Glutamatergic neuron (in vitro differentiated cells): ENCODE data around the gene GLTP. TPM values are rescaled to one million over a fixed set of nuclear protein-coding genes. Genes with fewer than 3 reads are reported as not detected.

Experiments
- DNase-seq: peaks from one replicate; pipeline ENCODE4 v3.0.0; 2022
- H3K27ac Mint-ChIP-seq: one replicate; pipeline ENCODE4 v1.8.0; 2020; ENCODE audit warnings: mild to moderate bottlenecking, mixed read lengths, inconsistent platforms; ENCODE audit not compliant: unreplicated experiment
- H3K27me3 Mint-ChIP-seq: one replicate; pipeline ENCODE4 v1.8.0; 2020; ENCODE audit warnings: mild to moderate bottlenecking, moderate library complexity, mixed read lengths, inconsistent platforms; ENCODE audit not compliant: unreplicated experiment
- H3K36me3 Mint-ChIP-seq: one replicate; pipeline ENCODE4 v1.8.0; 2020; ENCODE audit warnings: mild to moderate bottlenecking, mixed read lengths, inconsistent platforms; ENCODE audit not compliant: unreplicated experiment
- H3K4me1 Mint-ChIP-seq: one replicate; pipeline ENCODE4 v1.8.0; 2020; ENCODE audit warnings: mild to moderate bottlenecking, low read depth, mixed read lengths, inconsistent platforms; ENCODE audit not compliant: unreplicated experiment
- H3K4me3 Mint-ChIP-seq: one replicate; pipeline ENCODE4 v1.8.0; 2020; ENCODE audit warnings: mild to moderate bottlenecking, mixed read lengths, inconsistent platforms; ENCODE audit not compliant: unreplicated experiment
- H3K9me3 Mint-ChIP-seq: one replicate; pipeline ENCODE4 v1.8.0; 2020; ENCODE audit warnings: mild to moderate bottlenecking, moderate library complexity, mixed read lengths, inconsistent platforms; ENCODE audit not compliant: unreplicated experiment
- total RNA-seq: library from RNA; stranded (reverse); fragmentation: NEBNext Ultra II Directional; extraction: Animal tissue kit (Norgen Biotek cat#: 25700); gene quantifications from one replicate; pipeline ENCODE4 v1.2.1, GENCODE V29; 2021; ENCODE audit not compliant: unreplicated experiment
- TF ChIP-seq, protein P1 (sequence below): fragments of 200-600 bp; sonication (generic); IDR thresholded peaks from one replicate; pipeline ENCODE4 v1.5.0; 2021; ENCODE audit not compliant: partially characterized antibody, unreplicated experiment

The GLTP gene
- total RNA-seq, 1 donor from 2014 or later: 22.6 TPM

DNA sequence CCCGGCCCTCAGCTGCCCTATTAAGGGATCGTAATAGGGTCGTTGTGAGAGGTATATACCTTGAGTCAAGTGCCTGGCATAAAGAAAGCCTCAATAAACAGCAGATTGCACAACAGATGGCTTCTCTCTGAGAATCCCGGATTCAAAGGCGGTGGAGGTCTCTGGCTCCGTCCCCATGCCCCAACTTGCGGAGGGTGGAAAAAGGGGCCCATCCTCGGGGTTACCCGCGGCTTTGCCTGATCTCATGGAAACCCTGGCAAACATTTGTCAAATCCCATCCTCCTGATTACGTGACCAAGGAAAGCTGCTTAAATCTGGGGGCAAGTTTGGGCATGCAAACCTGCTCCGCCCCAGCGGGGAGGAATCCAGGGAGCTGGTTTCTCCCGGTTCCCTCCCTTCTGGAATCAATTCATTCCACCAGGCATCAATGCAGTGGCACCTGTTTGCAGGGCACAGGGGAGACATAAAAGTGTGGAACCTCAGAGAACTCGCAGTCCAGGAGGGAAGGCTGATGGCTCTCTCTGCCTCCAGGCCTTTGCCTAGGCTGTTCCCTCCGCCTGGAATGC lies 59.4 kb downstream of the GLTP start:
- TF ChIP-seq, protein P1, sequence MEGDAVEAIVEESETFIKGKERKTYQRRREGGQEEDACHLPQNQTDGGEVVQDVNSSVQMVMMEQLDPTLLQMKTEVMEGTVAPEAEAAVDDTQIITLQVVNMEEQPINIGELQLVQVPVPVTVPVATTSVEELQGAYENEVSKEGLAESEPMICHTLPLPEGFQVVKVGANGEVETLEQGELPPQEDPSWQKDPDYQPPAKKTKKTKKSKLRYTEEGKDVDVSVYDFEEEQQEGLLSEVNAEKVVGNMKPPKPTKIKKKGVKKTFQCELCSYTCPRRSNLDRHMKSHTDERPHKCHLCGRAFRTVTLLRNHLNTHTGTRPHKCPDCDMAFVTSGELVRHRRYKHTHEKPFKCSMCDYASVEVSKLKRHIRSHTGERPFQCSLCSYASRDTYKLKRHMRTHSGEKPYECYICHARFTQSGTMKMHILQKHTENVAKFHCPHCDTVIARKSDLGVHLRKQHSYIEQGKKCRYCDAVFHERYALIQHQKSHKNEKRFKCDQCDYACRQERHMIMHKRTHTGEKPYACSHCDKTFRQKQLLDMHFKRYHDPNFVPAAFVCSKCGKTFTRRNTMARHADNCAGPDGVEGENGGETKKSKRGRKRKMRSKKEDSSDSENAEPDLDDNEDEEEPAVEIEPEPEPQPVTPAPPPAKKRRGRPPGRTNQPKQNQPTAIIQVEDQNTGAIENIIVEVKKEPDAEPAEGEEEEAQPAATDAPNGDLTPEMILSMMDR: no peak
- Mint-ChIP-seq H3K4me1 (no peaks in the 10 kb centered on the region), H3K36me3 (no peaks in the 10 kb centered on the region), H3K27me3 (peaks cover 3% of the 10 kb centered on the region), H3K4me3 (no peak overlapping the region), H3K9me3 (peaks cover 3% of the 10 kb centered on the region), H3K27ac (no peak overlapping the region)
- no peak for DNase-seq

DNA sequence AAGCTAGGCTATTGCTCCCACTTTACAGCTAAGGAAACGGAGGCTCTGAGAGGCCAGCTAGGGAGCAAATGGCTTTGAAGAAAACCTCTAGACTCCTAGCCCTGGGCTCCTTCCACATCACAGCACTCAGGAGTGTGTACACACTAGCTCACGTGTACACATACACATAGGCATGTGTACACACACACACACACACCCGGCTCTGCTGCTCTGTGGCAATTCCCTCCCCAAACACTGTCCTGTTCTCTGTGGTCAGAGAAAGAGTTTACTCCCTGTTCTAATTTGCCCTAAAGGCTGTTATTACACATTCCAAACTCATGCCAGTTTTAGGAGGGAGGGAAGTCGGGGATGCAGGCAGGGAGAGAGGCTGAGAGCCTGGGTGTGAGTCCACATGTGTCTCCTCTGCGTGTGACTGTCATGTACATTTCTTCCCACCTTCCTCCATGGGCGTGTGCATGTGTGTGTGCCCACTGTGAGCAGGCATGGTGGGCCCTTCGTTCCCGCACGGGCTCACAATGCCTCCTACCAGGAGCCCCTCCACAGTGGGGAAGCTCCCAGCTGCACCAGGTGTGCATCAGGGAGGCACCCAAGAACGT lies 61.3 kb downstream of the GLTP start:
- H3K27me3 Mint-ChIP-seq: peaks cover 3% of the 10 kb centered on the region
- H3K4me3 Mint-ChIP-seq: no peak overlapping the region
- H3K4me1 Mint-ChIP-seq: no peaks in the 10 kb centered on the region
- H3K36me3 Mint-ChIP-seq: no peaks in the 10 kb centered on the region
- no peak for DNase-seq
- peaks cover 3% of the 10 kb centered on the region for H3K9me3 Mint-ChIP-seq
- H3K27ac Mint-ChIP-seq: no peak overlapping the region
- TF ChIP-seq, protein P1: no peak

DNA sequence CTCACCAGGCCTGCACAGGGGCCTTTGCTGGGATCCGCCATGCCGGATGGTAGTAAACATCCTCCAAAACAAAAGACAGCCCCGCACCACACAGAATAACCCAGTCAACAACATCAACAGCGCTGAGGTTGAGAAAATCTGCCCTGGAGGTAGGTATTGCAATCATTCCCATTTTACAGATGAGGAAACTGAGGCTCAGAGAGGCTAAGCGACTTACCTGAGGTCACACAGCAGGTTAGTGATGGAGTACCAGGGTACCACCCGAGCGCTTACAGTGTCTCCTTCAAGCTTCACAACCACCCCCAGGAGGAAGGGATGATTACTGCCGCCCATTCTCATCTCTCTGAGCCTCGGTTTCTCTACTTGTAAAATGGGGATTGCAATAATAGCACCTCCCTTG lies 62.1 kb downstream of the GLTP start:
- Mint-ChIP-seq H3K4me1 (no peaks in the 10 kb centered on the region), H3K27me3 (peaks cover 3% of the 10 kb centered on the region), H3K36me3 (no peaks in the 10 kb centered on the region), H3K27ac (no peak overlapping the region), H3K4me3 (no peak overlapping the region), H3K9me3 (peaks cover 3% of the 10 kb centered on the region)
- DNase-seq: no peak
- TF ChIP-seq, protein P1: no peak

DNA sequence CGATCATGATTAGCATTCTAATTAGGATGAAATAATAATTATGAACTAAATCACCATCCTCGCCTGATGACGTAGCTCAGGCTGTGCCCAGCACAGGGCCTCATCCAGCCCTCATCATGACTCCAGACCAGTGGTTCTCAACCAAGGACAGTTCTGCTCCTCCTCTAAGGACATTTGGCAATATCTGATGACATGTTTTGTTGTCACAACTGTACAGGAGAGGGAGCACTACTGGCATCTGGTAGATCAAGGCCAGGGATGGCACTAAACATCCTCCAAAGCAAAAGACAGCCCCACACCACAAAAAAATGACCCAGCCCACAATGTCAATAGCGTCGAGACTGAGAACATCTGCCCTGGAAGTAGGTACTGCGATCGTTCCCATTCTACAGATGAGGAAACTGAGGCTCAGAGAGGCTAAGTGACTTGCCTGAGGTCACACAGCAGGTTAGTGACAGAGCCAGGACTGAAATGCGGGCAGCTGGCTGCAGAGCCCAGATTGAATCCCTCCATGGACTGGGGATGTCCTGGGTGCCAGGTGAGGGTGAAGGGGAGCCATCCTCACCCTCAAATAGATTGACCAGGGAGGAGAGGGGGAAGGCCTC lies 62.6 kb downstream of the GLTP start:
- Mint-ChIP-seq H3K36me3 (no peaks in the 10 kb centered on the region), H3K27ac (no peak overlapping the region), H3K9me3 (peaks cover 3% of the 10 kb centered on the region), H3K4me3 (no peak overlapping the region), H3K27me3 (peaks cover 3% of the 10 kb centered on the region), H3K4me1 (no peaks in the 10 kb centered on the region)
- TF ChIP-seq, protein P1: no peak
- DNase-seq: no peak

DNA sequence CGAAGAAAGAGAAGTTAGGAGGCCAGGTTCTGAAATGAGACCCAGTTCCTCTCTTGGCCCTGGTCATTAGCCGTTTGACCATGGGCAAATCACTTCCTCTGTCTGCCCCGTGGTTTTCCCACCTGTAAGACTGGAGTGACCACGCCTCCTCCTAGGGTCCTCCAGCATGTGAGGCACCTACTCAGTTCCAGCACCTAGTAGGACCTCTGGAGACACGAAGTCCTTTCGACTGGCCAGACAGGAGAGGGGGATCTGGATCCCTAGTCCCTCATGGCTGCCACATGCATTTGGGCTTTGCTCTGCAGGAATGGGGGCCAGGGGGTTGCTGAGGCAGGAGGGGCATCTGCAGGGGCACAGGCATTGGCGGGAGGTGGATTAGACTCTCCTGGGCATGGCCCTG lies 63.5 kb downstream of the GLTP start:
- H3K27ac Mint-ChIP-seq: no peak overlapping the region
- peaks cover 3% of the 10 kb centered on the region for H3K27me3 Mint-ChIP-seq
- no peak overlapping the region for H3K4me3 Mint-ChIP-seq
- TF ChIP-seq, protein P1: no peak
- no peaks in the 10 kb centered on the region for H3K4me1 Mint-ChIP-seq
- no peak for DNase-seq
- H3K36me3 Mint-ChIP-seq: no peaks in the 10 kb centered on the region
- H3K9me3 Mint-ChIP-seq: peaks cover 3% of the 10 kb centered on the region
